Neural crest cell (in vitro differentiated cells): ENCODE results near the gene FAM89B. TPM values are rescaled to one million over a fixed set of nuclear protein-coding genes. Genes with fewer than 3 reads are reported as not detected.

Experiments
- DNase-seq: peaks from one replicate; pipeline ENCODE4 v3.0.0; 2021; ENCODE audit warnings: low read depth, mixed read lengths, low spot score
- H3K27ac Mint-ChIP-seq: one replicate; pipeline ENCODE4 v1.8.0; 2021; ENCODE audit warnings: mild to moderate bottlenecking, mixed read lengths; ENCODE audit not compliant: unreplicated experiment
- H3K27me3 Mint-ChIP-seq: 2 replicates; pipeline ENCODE4 v1.8.0; 2021; ENCODE audit warnings: low read depth, mild to moderate bottlenecking, mixed read lengths
- H3K36me3 Mint-ChIP-seq: 2 replicates; pipeline ENCODE4 v1.8.0; 2021; ENCODE audit warnings: low read depth, mild to moderate bottlenecking, mixed read lengths
- H3K4me1 Mint-ChIP-seq: 2 replicates; pipeline ENCODE4 v1.8.0; 2021; ENCODE audit warnings: mixed read lengths
- H3K4me3 Mint-ChIP-seq: one replicate; pipeline ENCODE4 v1.8.0; 2021; ENCODE audit warnings: mild to moderate bottlenecking, mixed read lengths
- H3K9me3 Mint-ChIP-seq: 2 replicates; pipeline ENCODE4 v1.8.0; 2021; ENCODE audit warnings: mixed read lengths
- total RNA-seq: library from RNA; stranded (reverse); gene quantifications from 2 replicates; pipeline ENCODE4 v1.2.1, GENCODE V29; 2021
- TF ChIP-seq, protein P1 (sequence below): fragments of 200-600 bp; sonication (generic); conservative IDR thresholded peaks from 2 replicates; pipeline ENCODE4 v1.5.0; 2021; ENCODE audit warnings: antibody characterized with exemption, mild to moderate bottlenecking

Gene FAM89B
- total RNA-seq, 1 donor from 2014 or later = 86.3 TPM

DNA sequence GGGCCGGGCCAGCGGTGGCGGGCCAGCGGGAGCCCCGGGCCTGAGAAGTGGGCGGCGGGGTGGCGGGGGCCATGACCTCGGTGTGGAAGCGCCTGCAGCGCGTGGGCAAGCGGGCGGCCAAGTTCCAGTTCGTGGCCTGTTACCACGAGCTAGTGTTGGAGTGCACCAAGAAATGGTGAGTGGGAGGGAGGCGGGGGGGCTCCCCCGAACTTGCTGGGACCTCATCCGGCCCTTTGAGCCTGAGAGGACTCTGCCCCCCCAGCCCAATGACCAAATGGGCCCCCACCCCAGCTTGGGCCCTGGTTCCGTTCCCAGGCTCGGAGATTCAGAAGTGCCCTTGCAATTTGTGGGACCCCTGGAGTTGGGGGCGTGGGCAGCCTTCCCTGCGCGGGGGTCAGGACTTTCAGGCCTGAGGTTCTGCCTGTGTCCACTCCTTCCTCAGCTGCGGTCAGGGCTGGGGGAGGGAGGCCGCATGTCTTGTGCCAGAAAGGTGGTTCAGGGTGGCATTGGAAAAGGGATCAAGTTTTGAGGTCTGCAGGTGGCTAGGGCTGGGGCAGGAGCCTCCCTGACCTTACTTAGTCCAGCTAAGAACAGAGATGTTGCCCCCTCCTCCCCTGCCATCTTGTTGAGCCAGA, 4.0 kb downstream of the FAM89B start:
- peak overlapping the region; percentile 65 for H3K4me3 Mint-ChIP-seq
- TF ChIP-seq, protein P1, sequence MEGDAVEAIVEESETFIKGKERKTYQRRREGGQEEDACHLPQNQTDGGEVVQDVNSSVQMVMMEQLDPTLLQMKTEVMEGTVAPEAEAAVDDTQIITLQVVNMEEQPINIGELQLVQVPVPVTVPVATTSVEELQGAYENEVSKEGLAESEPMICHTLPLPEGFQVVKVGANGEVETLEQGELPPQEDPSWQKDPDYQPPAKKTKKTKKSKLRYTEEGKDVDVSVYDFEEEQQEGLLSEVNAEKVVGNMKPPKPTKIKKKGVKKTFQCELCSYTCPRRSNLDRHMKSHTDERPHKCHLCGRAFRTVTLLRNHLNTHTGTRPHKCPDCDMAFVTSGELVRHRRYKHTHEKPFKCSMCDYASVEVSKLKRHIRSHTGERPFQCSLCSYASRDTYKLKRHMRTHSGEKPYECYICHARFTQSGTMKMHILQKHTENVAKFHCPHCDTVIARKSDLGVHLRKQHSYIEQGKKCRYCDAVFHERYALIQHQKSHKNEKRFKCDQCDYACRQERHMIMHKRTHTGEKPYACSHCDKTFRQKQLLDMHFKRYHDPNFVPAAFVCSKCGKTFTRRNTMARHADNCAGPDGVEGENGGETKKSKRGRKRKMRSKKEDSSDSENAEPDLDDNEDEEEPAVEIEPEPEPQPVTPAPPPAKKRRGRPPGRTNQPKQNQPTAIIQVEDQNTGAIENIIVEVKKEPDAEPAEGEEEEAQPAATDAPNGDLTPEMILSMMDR = no peak
- H3K4me1 Mint-ChIP-seq = peaks cover 52% of the 10 kb centered on the region
- H3K27ac Mint-ChIP-seq = no peak overlapping the region
- H3K9me3 Mint-ChIP-seq = no peaks in the 10 kb centered on the region
- no peak for DNase-seq
- H3K27me3 Mint-ChIP-seq = peaks cover 26% of the 10 kb centered on the region
- H3K36me3 Mint-ChIP-seq = peaks cover 5% of the 10 kb centered on the region

DNA sequence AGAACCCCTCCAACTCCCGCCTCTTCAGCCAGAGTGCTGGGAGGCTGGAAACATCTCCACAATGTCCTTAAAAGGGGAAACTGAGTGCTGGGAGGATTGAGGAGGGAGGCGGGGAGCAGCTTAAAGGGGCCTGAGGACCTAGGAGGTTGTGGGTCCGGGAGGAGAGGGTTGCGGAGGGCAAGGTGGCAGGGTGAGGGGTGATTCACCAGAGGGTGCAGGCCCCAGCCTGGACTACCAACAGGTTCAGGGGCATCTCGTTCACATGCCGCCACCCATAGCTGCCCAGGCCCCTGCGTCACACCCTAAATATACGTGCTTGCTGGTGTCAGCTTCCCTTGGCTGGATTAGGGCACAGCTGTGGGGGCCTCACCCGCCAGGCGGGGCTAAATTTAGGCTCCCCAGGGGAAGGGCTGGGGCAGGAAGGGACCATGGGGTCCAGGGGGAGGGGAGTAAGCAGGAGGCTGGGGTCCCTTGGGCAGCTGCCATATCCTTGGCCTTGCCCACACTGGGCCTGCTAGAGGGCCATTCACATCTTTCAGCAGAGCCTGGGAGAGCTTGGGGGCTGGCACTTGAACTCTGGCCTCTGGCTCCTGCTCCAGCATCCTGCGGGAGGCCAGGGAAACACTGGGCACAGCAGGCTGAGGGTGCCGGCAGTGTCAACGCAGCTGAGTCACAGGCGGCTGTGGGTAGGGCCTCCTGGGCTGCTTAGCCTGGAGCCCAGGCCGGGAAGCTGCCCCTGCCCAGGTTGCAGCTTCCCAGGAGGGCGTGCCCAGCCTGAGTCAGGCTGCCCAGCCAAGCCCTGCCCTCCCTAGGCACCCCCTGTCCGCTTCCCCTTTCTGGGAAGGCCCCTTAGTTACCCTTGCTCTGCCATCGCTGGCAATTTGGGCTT, 4.8 kb downstream of the FAM89B start:
- DNase-seq = no peak
- peaks cover 5% of the 10 kb centered on the region for H3K36me3 Mint-ChIP-seq
- H3K9me3 Mint-ChIP-seq = no peaks in the 10 kb centered on the region
- H3K4me1 Mint-ChIP-seq = peaks cover 45% of the 10 kb centered on the region
- TF ChIP-seq, protein P1 = no peak
- peaks cover 26% of the 10 kb centered on the region for H3K27me3 Mint-ChIP-seq
- peak overlapping the region; percentile 81 for H3K4me3 Mint-ChIP-seq
- no peak overlapping the region for H3K27ac Mint-ChIP-seq

DNA sequence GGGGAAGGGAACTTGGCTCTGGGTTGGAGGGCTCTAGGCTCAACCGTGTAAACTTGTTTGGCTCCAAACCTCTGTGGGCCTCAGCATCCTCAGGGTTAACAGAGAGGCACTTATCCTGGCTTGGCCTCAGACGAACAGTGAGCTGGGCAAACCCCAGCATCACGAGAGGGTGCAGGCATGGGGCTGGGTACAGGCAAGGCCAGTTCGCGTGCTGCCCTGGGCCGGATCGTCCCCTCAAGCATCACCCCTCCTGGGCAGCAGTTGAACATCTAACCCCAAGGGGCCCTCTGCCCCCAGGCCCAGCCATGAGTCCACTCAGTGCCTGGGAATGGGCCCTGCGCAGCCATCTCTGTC, 5.4 kb downstream of the FAM89B start:
- peaks cover 42% of the 10 kb centered on the region for H3K4me1 Mint-ChIP-seq
- H3K27me3 Mint-ChIP-seq = peaks cover 26% of the 10 kb centered on the region
- H3K27ac Mint-ChIP-seq = no peak overlapping the region
- H3K4me3 Mint-ChIP-seq = peak overlapping the region; percentile 81
- peaks cover 5% of the 10 kb centered on the region for H3K36me3 Mint-ChIP-seq
- no peaks in the 10 kb centered on the region for H3K9me3 Mint-ChIP-seq
- TF ChIP-seq, protein P1 = no peak
- no peak for DNase-seq

DNA sequence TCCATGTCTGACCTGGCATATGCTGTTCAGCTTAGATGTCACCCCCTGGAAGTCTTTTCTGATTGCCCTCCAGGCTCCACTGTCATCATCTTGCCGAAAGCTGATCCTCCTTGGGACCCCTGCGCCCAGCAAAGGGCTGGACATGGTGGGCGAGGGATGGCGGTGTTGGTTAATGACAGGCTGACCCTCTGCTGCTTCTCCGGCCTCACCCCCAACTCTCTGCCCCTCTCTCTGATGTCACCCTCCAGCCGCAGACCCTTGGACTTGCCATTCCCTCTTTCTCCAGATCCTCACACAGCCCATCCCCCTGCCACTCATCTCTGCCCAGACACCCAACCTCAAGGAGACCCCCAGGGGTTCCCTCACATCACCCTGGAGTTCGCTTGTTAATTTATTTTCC, 5.8 kb downstream of the FAM89B start:
- peak overlapping the region; percentile 40 for H3K27ac Mint-ChIP-seq
- H3K4me3 Mint-ChIP-seq = peak overlapping the region; percentile 81

DNA sequence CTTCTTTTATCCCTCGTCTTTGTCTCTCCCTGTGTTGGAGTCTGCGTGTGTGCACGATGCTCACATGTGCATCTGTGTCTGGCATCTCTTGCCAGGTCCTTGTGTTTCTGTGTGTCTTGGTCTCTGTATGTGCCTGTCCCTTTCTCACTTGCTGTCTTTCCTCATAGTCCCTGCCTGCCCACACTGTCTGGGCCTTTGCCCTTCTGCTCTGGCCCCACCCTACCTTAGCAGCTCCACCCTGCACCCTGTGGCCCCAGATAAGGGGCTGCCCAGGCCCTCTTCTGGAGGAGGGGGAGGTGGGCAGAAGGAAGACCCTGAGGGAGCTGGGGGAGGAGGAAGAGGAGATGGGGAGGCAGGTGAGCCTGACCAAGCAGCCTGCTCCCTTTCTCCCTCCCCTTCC, 6.3 kb downstream of the FAM89B start:
- peaks cover 26% of the 10 kb centered on the region for H3K27me3 Mint-ChIP-seq
- no peaks in the 10 kb centered on the region for H3K9me3 Mint-ChIP-seq
- TF ChIP-seq, protein P1 = no peak
- H3K4me1 Mint-ChIP-seq = peaks cover 39% of the 10 kb centered on the region
- no peak for DNase-seq
- peaks cover 5% of the 10 kb centered on the region for H3K36me3 Mint-ChIP-seq
- peak overlapping the region; percentile 81 for H3K4me3 Mint-ChIP-seq
- H3K27ac Mint-ChIP-seq = no peak overlapping the region

More for the DNA sequence above, 5.8 kb downstream of the FAM89B start:
- Mint-ChIP-seq H3K9me3 (no peaks in the 10 kb centered on the region), H3K27me3 (peaks cover 26% of the 10 kb centered on the region), H3K36me3 (peaks cover 5% of the 10 kb centered on the region), H3K4me1 (peaks cover 42% of the 10 kb centered on the region)
- TF ChIP-seq, protein P1 = no peak
- DNase-seq = no peak
